ENCODE results near the gene PLSCR4.

GRCh38 chr3:146196789-146197188 lies 54.1 kb downstream of the PLSCR4 start:
- TF ChIP-seq BRCA1 (IDR thresholded peaks at IDR 0.05) (no peak), BRCA1 (CRISPR knock-in tag; IDR thresholded peaks at IDR 0.05) (no peak), POLR2A (conservative IDR thresholded peaks at IDR 0.05) (no peak), CTCF (IDR thresholded peaks at IDR 0.05 in 2 of 3, conservative IDR thresholded peaks at IDR 0.05 in 1 of 3; ENCODE audit: insufficient read depth in 2 of 3, low read depth in 1 of 3, low read length in 3 of 3) (no peak), ZFP1 (CRISPR knock-in tag; IDR thresholded peaks at IDR 0.05) (no peak), FOSL1 (tag; conservative IDR thresholded peaks at IDR 0.05) (no peak), YY1 (IDR thresholded peaks at IDR 0.05; ENCODE audit: borderline replicate concordance in 1 of 3, control insufficient read depth in 1 of 3, extremely low read depth in 1 of 3, insufficient read depth in 3 of 3, insufficient read length in 1 of 3, insufficient replicate concordance in 2 of 3, low read depth in 1 of 3, low read length in 2 of 3) (no peak), ZSCAN29 (IDR thresholded peaks at IDR 0.05) (no peak), SETDB1 (IDR thresholded peaks at IDR 0.05; ENCODE audit: low read length) (no peak), CEBPB (tag; IDR thresholded peaks at IDR 0.05) (no peak), TAF1 (IDR thresholded peaks at IDR 0.05; ENCODE audit: control insufficient read depth, extremely low read depth, insufficient read depth, low read length, severe bottlenecking) (no peak), ZC3H11A (IDR thresholded peaks at IDR 0.05; ENCODE audit: low read depth, low read length) (no peak), SMC3 (conservative IDR thresholded peaks at IDR 0.05; ENCODE audit: insufficient read depth, low read depth, low read length) (no peak)
